Keratinocyte (primary cell): ENCODE measurements around the gene IL1RAPL2.

ENCODE experiments used
- EZH2 ChIP-seq: IDR thresholded peaks from one replicate; pipeline ENCODE4 v1.6.1; 2012; ENCODE audit warnings: inconsistent platforms, mild to moderate bottlenecking, low read length, moderate library complexity
- TF ChIP-seq, protein P1 (sequence below), 3 experiments: IDR thresholded peaks in 1 of 3; conservative IDR thresholded peaks in 1 of 3; optimal IDR thresholded peaks in 1 of 3; 2 replicates in 2 of 3; 3 replicates in 1 of 3; pipeline versions ENCODE3 to v1.5.1; 2011; ENCODE audit warnings: low read length in 3 of 3, mild to moderate bottlenecking in 3 of 3, moderate library complexity in 2 of 3, control low read depth in 1 of 3, inconsistent platforms in 1 of 3; ENCODE audit not compliant: insufficient read depth in 2 of 3; ENCODE audit errors: extremely low read depth in 1 of 3

DNA sequence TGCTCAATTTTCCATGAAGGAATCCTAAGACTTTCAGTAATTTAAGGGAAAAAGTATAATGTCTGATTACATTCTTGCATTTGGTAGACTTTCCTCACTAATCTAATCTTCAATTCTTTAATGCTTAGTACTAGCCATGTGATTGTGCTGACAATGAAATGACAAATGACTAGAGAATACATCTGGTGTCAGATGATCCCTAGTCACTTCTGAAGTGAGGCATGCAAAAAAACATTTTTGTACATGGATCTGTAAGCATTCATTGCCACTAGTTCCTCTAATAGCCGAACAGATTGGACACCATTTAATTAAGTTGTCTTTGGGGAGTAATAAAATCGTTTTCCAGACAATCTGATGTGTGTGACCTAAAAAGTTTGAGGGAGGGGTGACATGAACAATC, 1193.6 kb downstream of the IL1RAPL2 start:
- TF ChIP-seq EZH2 = no peak
- TF ChIP-seq, protein P1, sequence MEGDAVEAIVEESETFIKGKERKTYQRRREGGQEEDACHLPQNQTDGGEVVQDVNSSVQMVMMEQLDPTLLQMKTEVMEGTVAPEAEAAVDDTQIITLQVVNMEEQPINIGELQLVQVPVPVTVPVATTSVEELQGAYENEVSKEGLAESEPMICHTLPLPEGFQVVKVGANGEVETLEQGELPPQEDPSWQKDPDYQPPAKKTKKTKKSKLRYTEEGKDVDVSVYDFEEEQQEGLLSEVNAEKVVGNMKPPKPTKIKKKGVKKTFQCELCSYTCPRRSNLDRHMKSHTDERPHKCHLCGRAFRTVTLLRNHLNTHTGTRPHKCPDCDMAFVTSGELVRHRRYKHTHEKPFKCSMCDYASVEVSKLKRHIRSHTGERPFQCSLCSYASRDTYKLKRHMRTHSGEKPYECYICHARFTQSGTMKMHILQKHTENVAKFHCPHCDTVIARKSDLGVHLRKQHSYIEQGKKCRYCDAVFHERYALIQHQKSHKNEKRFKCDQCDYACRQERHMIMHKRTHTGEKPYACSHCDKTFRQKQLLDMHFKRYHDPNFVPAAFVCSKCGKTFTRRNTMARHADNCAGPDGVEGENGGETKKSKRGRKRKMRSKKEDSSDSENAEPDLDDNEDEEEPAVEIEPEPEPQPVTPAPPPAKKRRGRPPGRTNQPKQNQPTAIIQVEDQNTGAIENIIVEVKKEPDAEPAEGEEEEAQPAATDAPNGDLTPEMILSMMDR (optimal IDR thresholded peaks at IDR 0.05 in 1 of 3, IDR thresholded peaks at IDR 0.05 in 1 of 3, conservative IDR thresholded peaks at IDR 0.05 in 1 of 3; ENCODE audit: extremely low read depth in 1 of 3, insufficient read depth in 2 of 3, low read length in 3 of 3) = no peak
